GOT3 (cell line): ENCODE measurements around the gene MKI67.
"Not testable (repeated sequence)": the region's sequence is repeated elsewhere in the genome, so short reads cannot be mapped to it uniquely, and the experiment has no call there.

Experiments used
- DNase-seq: peaks from one replicate; lab custom pipeline; 2025; ENCODE audit warnings: mixed read lengths; lab: John Stamatoyannopoulos, UW

MKI67 gene

GRCh38 chr10:128147669-128148068 is 21.4 kb upstream of the MKI67 start:
- DNase-seq, result no peak

- DNase-seq, result no peak
Measured at GRCh38 chr10:128147064-128147463, 20.8 kb upstream of the MKI67 start.

- no peak for DNase-seq
Measured at GRCh38 chr10:128144547-128144946, 18.3 kb upstream of the MKI67 start.

GRCh38 chr10:128143531-128143930 is 17.3 kb upstream of the MKI67 start:
- DNase-seq, result no peak

GRCh38 chr10:128140425-128140824 is 14.2 kb upstream of the MKI67 start:
- no peak for DNase-seq

GRCh38 chr10:128138429-128138828 is 12.2 kb upstream of the MKI67 start:
- DNase-seq, result not testable (repeated sequence)

GRCh38 chr10:128137877-128138276 is 11.7 kb upstream of the MKI67 start:
- DNase-seq, result no peak

GRCh38 chr10:128130051-128130450 is 3.8 kb upstream of the MKI67 start:
- DNase-seq, result no peak

- no peak for DNase-seq
Measured at GRCh38 chr10:128128582-128128981, 2.4 kb upstream of the MKI67 start.

GRCh38 chr10:128125416-128125943 is 743 bp downstream of the MKI67 start:
- DNase-seq, result no peak

- DNase-seq, result no peak
Measured at GRCh38 chr10:128124813-128125403, 1.3 kb downstream of the MKI67 start.

GRCh38 chr10:128123846-128124245 is 2.4 kb downstream of the MKI67 start:
- DNase-seq, result no peak

GRCh38 chr10:128122931-128123330 is 3.3 kb downstream of the MKI67 start:
- DNase-seq, result no peak

- DNase-seq, result no peak
Measured at GRCh38 chr10:128121750-128122412, 4.3 kb downstream of the MKI67 start.

GRCh38 chr10:128116851-128117615 is 9.2 kb downstream of the MKI67 start:
- DNase-seq, result no peak

- DNase-seq, result no peak
Measured at GRCh38 chr10:128116187-128116586, 10.0 kb downstream of the MKI67 start.

- no peak for DNase-seq
Measured at GRCh38 chr10:128115356-128115755, 10.9 kb downstream of the MKI67 start.

GRCh38 chr10:128114901-128115300 is 11.3 kb downstream of the MKI67 start:
- no peak for DNase-seq

- no peak for DNase-seq
Measured at GRCh38 chr10:128113026-128113425, 13.2 kb downstream of the MKI67 start.

GRCh38 chr10:128111696-128112095 is 14.5 kb downstream of the MKI67 start:
- no peak for DNase-seq

- no peak for DNase-seq
Measured at GRCh38 chr10:128110339-128110738, 15.9 kb downstream of the MKI67 start.

GRCh38 chr10:128109707-128110106 is 16.5 kb downstream of the MKI67 start:
- DNase-seq, result no peak

GRCh38 chr10:128105383-128105782 is 20.8 kb downstream of the MKI67 start:
- DNase-seq, result no peak
